Activated CD8-positive, alpha-beta memory T cell treated with anti-CD3 and anti-CD28 coated beads, Interleukin-2, amount 10 ng/mL, durations not matched to agents 7 days and 5 days (primary cell): ENCODE measurements around the gene HMGB3. TPM values are rescaled to one million over a fixed set of nuclear protein-coding genes. Genes with fewer than 3 reads are reported as not detected.

Experiments used
- ATAC-seq: fragments of 150-1000 bp; cut with Tn5 transposase; one replicate; pipeline ENCODE4 v1.10.0; 2021; ENCODE audit warnings: moderate library complexity
- CTCF ChIA-PET: fragments of 350-600 bp; sonication (Branson Sonifier 250); formaldehyde crosslinking; loops from one replicate; lab custom pipeline; 2021; ENCODE audit warnings: antibody characterized with exemption; lab: Charles Lee
- DNase-seq: peaks from one replicate; pipeline ENCODE4 v3.0.0-alpha.2; 2020
- H3K27ac Mint-ChIP-seq: one replicate; pipeline ENCODE4 v1.8.0; 2021; ENCODE audit warnings: mild to moderate bottlenecking, mixed read lengths
- H3K27me3 Mint-ChIP-seq: one replicate; pipeline ENCODE4 v1.8.0; 2021; ENCODE audit warnings: mixed read lengths
- H3K36me3 Mint-ChIP-seq: one replicate; pipeline ENCODE4 v1.8.0; 2021; ENCODE audit warnings: mild to moderate bottlenecking, mixed read lengths
- H3K4me1 Mint-ChIP-seq: one replicate; pipeline ENCODE4 v1.8.0; 2021; ENCODE audit warnings: mixed read lengths
- H3K4me3 Mint-ChIP-seq: one replicate; pipeline ENCODE4 v1.8.0; 2021; ENCODE audit warnings: mild to moderate bottlenecking, moderate library complexity, mixed read lengths
- H3K9me3 Mint-ChIP-seq: one replicate; pipeline ENCODE4 v1.8.0; 2022; ENCODE audit warnings: low read depth, mixed read lengths
- total RNA-seq, 2 experiments: library from RNA; stranded (reverse); gene quantifications; one replicate each; pipeline ENCODE4 v1.2.3, GENCODE V29; 2021

Gene HMGB3
- total RNA-seq, 2 experiments from 2014 or later: 32.3 to 47.3 TPM

GRCh38 chrX:151039351-151039750, 56.2 kb downstream of the HMGB3 start:
- CTCF ChIA-PET: no interaction called here

More at GRCh38 chrX:151039351-151039750, 56.2 kb downstream of the HMGB3 start:
- Mint-ChIP-seq H3K27me3 (peaks cover 2% of the 10 kb centered on the region), H3K4me3 (no peak overlapping the region), H3K4me1 (no peaks in the 10 kb centered on the region), H3K36me3 (no peaks in the 10 kb centered on the region), H3K27ac (no peak overlapping the region), H3K9me3 (no peaks in the 10 kb centered on the region)
- DNase-seq: no peak
- no peak for ATAC-seq

Other genes with a start within 250 kb of the HMGB3 start
- gene CD99L2, start 84.7 kb upstream of the HMGB3 start, total RNA-seq: 10 to 100 TPM; 16.8 to 21.2 TPM
- not detected for gene GPR50, start 193.2 kb downstream of the HMGB3 start, total RNA-seq